Measurements from ENCODE around the gene MS4A15.
A peak's percentile ranks its signal among the peaks of the same experiment; 100 is the strongest.

The MS4A15 gene

GRCh38 chr11:60777572-60777971 lies 20.9 kb downstream of the MS4A15 start:
- DNase-seq (ENCODE audit: low read depth), result peak; percentile 56

DNA sequence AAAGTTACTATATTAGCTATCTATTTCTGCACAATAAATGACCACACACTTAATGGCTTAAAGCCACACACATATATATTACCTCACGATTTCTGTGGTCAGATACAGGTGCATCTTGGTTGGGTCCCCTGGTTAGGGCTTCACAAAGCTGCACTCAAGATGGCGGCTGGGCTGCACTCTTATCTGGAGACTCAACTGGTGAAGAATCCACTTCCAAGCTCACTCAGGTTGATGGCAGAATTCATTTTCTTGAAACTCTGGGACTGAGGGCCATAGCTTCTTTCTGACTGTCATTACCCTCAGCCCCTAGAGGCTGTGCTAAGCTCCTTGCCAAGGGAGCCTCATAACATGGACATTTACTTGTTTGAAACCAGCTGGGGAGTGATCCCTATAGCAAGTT lies 23.4 kb downstream of the MS4A15 start:
- no peak for DNase-seq (ENCODE audit: low read depth)

DNA sequence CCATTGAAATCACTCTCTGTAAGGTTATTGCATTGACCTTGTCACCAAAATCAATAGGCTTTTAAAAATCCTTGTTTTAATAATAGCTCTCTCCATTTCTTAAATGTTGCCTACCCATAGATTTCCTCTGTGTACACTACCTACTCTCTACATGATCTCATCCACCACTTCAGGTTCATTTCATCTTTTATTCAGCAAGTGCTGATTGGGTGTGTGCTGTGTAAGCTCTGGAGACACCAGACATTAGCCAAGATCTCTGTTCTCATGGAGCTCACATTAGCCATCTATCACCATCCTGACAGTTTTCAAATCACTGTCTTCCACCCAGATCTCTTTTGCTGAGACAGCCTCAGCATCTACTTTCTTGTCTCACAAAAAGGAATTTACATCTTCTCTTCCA lies 24.1 kb downstream of the MS4A15 start:
- DNase-seq (ENCODE audit: low read depth), result no peak

DNA sequence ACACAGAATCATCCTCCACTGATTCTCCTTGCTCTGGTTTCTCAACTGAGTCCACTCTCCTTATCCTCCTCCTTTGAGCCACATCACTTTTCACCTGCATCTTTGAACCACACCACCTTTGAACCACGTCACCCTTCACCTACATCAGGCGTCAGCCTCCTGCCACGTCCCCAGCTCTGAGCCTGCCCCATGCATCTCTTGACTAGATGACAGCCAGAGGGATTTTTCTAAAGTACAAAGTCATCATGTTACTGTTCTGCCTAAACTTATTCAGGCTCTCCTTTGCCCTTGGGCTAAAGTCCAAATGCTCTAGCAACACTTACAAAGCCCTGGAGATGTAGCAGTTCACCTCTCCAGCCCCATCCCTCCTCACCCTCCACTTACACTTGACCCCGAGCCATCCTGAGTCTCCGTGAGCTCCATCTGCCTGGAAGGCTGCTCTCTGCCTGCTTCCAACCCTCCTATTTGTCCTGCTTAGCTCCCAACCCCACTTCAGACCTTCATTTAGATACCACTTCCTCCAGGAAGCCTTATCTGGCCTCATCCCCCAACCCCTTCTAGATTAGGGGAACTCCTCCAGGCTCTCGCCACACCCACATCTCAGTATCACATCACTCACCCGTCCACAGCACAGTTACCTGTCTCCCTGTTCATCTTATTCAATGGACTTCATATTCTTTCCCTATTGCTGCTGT lies 24.8 kb downstream of the MS4A15 start:
- no peak for DNase-seq (ENCODE audit: low read depth)

DNA sequence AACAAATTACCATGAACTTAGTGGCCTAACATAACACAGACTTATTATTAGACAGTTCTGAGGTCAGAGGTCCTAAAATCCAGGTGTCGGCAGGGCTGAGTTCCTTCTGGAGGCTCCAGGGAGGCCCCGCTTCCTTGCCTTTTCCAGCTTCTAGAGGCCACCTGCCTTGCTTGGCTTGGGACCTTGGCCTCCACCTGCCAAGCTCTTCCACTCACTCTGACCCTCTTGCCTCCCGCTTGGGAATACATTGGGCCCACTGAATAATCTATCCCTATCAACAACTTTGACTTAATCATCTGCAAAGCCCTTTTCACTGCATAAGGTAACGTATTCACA lies 25.3 kb downstream of the MS4A15 start:
- DNase-seq (ENCODE audit: low read depth), result no peak

DNA sequence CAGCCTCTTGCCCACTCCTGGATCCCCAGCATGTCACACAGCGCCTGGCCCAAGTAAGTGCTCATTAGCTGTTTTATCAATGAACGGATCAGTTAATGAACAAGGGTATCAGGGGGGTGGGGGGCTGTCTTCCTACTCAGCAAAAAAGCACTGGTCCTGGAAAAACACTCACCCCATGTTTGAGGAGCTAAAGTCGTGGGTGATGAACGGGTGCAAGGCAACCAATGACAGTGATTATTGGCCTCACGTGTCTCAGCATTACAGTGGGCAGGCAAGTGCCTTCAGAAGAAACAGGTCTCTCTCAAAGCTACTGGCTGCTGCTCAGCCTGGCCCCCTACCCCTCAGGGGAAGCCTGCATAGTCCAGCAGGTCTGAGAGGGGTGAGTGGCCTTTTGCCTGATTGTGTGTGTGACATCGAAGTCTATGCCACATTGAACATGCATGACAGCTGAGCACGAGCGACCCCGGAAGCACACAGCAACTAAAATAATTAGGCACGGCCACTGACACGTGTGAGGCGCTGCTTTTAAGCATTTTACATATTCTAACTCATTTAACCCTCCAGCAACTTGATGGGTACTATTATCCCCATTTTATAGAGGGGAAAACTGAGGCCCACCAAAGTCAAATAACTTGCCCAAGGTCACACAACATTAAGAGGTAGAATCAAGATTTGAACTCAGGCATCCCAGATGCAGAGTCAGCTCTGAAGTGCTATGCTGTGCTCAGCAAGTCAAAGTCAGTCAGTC lies 25.9 kb downstream of the MS4A15 start:
- DNase-seq (ENCODE audit: low read depth), result no peak

DNA sequence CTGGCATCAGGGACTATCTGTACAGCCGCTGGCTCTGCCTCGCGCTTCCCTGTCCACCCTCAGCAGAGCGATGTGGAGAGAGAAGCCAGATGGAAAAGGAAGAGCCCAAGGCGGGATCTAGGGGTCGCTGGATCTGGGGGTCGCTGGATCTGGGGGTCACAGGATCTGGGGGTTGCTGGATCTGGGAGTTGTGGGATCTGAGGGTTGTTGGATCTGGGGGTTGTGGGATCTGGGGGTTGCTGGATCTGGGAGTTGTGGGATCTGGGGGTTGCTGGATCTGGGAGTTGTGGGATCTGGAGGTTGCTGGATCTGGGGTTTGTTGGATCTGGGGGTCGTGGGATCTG lies 26.4 kb downstream of the MS4A15 start:
- DNase-seq (ENCODE audit: low read depth), result no peak

- DNase-seq (ENCODE audit: low read depth), result no peak
Observed at GRCh38 chr11:60783911-60784310, 27.2 kb downstream of the MS4A15 start.

DNA sequence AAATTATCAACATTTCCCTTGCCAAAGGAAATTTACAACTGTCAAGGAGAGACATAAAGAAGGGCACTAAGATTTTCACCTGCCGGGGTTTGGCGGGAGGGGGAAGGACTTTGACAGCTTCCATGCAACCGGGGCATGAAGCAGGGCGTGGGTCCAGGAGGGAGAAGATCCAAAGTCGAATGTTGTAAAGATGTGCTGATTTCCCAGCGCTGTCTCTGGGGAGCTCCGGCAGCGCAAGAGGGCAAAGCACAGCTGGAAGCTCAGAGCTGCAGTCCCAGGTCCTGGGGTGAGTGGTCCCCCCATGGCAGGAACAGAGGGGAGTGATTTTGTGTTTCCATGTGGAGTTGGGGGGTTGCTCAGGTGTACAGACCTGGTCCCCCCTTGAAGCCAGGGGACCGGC lies 28.5 kb downstream of the MS4A15 start, which contains the start of gene MS4A10:
Gene MS4A10 (plus strand): TSS at position 198 of the 400 bp plus-strand sequence. CDS start 5,003 bp downstream, outside the sequence.
- no peak for DNase-seq (ENCODE audit: low read depth)

- DNase-seq (ENCODE audit: low read depth), result no peak
Observed at GRCh38 chr11:60785806-60786361, 29.2 kb downstream of the MS4A15 start.

GRCh38 chr11:60786811-60787567 lies 30.3 kb downstream of the MS4A15 start:
- DNase-seq (ENCODE audit: low read depth), result peak; percentile 6

DNA sequence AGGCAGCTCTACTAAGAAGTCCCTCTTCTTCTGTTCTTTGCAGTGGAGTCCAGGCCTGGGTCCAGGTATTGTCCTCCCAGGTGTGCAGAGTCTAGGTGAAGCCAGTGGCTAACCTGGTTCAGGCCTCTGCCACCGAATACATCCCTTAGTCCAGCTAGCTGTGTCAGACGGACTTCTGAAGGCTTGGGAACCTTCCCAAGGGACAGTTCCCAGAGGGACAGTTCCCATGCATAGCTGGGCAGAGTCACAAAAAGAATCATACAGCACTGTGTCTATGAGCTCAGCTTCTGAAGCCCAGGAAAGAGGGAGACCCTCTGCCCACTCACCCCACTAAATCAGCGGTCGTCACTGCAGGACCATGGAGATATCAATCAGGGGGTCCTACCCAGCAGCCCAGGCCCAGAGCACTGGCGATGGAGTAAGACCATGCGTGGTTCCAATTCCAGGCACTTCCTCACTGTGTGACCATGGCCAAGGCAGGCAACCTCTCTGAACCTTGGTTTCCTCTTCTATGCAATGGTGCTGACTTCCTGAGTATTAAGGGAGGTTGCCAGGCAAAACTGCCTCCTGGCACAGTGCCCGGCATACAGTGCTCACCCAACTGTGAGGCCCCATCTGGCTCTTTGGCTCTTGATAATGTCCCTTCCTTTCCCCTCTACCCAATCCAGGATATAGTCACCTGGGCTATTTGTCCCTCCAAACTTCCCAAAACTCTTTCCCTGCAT lies 31.9 kb downstream of the MS4A15 start:
- DNase-seq (ENCODE audit: low read depth), result no peak

DNA sequence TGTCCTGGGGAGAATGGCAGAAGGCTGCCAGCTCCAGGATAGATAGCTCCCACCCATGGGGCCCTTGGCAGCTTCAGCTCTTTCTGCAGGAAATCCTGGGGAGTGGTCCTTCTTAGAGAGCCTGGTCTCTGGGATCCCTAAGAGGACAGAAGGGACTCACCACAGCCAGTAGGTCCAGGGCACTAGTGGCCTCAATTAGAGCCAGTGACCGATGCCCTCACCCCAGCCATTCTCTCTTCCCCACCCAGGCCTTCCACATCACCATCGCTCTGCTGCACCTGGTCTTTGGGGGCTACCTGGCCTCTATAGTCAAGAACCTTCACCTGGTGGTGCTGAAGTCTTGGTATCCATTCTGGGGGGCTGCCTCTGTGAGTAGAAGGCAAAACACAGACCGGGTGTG lies 34.1 kb downstream of the MS4A15 start:
- DNase-seq (ENCODE audit: low read depth), result no peak

DNA sequence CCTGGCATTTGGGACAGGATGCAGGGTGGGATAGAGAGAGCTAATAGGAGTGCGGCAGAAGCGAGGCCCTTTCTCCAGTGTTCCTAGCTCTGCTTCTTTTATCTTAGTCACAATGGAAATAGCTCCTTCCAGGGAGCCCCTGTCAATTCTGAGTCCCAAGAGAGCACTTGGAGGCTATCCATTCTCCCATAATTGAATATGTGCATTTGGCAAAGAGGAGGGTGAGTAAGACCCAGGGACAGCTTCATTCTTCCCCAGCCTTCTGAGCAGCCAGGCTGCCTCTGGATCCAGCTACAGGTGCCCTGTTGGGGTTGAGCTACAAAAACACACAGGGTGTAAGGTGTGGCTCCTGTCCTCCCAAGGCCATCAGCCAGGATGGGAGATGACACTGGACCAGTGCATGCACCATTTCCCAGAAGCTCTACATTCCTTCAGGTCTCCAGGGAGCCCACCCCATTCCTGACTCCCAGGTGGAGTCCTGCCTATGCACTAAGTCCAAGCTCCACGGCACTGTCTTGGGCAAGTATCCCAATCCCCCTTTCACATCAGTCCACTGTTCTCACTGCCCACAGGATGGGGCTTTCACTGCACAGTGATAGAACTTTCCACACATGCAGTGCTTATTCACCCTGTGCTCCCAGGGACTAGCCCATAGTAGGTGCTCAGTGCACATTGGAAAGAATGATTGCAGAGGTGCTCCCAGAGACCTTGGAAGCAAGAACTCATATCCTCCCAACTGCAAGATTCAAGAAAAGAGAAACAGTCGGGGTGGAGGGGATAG lies 34.7 kb downstream of the MS4A15 start:
- no peak for DNase-seq (ENCODE audit: low read depth)

DNA sequence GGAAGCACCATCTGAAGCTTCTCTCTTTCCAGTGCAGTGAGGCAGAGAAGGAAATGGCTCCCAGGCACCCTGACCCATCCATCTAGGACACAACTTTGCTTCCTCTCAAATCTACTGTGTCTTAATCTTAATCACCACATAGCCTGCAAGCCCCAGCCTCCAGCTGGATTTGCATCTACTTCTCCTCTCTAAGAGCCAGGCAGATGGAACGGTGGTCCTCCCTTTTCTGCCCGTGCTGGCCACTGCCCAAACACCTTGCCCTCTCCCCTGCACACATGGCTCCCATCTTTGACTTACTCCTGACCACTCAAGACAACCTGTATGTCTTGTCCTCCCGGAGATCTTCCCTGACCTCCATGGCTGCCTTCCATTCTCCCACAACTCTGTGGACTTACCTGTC lies 35.9 kb downstream of the MS4A15 start:
- no peak for DNase-seq (ENCODE audit: low read depth)

DNA sequence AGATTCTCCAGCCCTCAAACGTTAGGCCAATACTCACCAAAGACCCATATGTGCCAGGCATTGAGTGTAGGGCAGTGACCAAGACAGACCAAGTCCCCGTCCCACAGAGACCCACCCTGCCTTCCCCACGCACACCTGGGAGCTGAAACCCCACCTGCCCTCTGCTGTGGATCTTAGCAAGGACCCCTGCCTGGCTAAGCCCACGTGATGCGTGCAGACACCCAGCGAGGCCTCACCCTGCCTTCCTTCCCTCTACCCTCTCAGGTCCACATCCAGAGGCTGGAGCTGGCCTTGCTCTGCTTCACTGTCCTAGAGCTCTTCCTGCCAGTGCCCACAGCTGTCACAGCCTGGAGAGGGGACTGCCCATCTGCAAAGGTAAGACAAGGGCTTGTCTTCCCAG lies 38.6 kb downstream of the MS4A15 start:
- no peak for DNase-seq (ENCODE audit: low read depth)

DNA sequence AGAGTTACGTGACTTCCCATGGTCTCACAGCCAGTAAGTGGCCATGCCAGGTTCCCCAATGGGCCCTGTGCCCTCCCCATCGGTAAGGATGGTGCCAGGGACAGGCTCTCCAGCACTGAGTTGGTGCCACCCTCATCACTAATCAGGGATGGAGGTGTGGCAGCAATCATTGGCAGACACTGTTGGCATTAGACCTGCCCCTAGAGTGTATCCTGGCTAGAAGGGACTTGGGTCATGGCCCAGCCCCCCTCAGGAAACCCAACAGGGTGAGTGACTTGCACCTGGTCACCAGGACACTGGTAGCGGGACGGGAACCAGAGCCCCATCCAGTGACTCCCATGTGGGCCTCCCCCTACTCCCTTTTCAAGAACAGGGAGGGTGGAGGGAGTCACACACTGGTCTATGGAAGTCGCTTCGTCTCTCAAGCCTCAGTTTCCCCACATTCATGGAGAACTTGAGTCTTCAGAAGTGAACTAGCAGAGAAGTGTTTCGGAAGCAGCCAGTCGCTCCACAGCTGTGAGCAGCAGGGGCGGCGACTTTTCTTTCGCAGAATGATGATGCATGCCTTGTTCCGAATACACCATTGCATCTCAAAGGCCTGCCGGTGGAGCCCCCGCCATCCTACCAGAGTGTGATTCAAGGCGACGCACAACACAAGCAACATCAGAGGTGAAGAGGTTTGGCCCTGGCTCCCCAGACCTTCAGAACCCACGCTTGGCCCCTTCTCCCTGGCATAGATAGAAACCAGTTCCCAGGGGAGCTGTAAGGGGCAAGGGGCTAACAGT lies 41.4 kb downstream of the MS4A15 start:
- DNase-seq (ENCODE audit: low read depth), result no peak

- DNase-seq (ENCODE audit: low read depth), result no peak
Observed at GRCh38 chr11:60798631-60799030, 42.0 kb downstream of the MS4A15 start.

GRCh38 chr11:60801194-60801593 lies 44.5 kb downstream of the MS4A15 start:
- DNase-seq (ENCODE audit: low read depth), result no peak

DNA sequence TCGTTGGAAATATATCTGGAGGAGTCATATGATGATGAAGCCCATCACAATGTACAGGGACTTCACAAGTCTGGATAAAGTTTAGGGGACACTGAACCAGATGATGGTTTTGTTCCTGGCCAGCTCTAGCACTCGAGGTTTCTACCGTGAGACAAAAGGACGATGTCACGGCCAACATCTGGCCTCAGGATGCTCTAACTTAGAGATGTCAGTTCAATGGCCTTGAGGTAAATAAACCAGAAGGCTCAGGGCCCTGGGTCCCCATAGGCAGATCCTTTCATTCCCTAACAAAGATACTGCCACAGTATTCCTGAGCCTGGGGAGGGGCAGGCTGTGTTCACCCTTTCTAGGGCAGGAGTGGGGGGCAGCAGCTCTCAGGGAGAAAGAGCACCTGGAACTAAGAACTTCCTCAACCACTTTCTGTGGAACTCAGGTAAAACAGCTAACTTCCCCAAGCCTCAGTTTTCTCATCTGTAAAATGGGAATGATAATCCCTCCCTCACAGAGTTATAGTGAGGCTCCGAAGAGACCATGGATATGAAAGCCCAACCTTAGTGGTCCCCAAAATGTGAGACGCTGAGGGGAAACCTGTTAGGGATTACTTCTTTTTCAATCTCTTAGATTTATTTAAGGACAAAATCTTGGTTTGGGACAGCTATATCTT lies 46.7 kb downstream of the MS4A15 start:
- DNase-seq (ENCODE audit: low read depth), result no peak
